ENCODE results near the gene KRT81. TPM values are rescaled to one million over a fixed set of nuclear protein-coding genes. Genes with fewer than 3 reads are reported as not detected.
"Not testable (repeated sequence)": the region's sequence is repeated elsewhere in the genome, so short reads cannot be mapped to it uniquely, and the experiment has no call there.

KRT81 gene
- total RNA-seq, 4 donors from 2014 or later: not detected

DNA sequence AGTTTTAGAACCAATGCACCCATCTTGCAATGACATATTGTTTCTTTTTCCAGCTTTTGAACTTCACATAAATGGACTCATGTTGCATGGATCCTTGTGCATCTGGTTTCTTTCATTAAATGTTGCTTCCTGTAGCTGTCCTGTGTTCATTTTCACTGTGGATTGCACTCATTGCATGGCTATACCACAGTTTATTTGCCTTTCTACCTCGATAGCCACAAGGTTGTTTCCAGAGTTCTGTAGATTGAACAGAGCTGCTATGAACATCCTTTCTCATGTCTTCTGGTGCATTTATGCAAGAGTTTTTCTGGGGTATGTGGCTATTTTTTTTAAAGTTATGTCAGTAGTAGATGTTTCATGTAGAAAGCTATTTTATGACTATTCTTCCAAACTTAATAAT lies 3.5 kb upstream of the KRT81 start:
- Histone ChIP-seq H3K27me3 (peaks cover 0 to 5% (median 5%) of the 10 kb centered on the region in 3 donors), H3K27ac (no peak overlapping the region), H3K36me3 (no peaks in the 10 kb centered on the region), H3K9me3 (no peaks in the 10 kb centered on the region), H3K4me3 (no peak overlapping the region), H3K4me1 (no peaks in the 10 kb centered on the region)
- in situ Hi-C loops (cut with MboI; ENCODE audit: low sequenced_read_pairs in 4 of 4) (no loop called here), intact Hi-C loops (cut with DNase I; ENCODE audit: low total_unique reads) (no loop called here)
- no peak for TF ChIP-seq POLR2A (IDR thresholded peaks at IDR 0.05)
- ATAC-seq (no peak), DNase-seq (no peak)

GRCh38 chr12:52293926-52294325 lies 2.6 kb upstream of the KRT81 start:
- no peak overlapping the region for H3K27ac ChIP-seq
- H3K4me1 ChIP-seq: no peaks in the 10 kb centered on the region
- ATAC-seq: no peak

DNA sequence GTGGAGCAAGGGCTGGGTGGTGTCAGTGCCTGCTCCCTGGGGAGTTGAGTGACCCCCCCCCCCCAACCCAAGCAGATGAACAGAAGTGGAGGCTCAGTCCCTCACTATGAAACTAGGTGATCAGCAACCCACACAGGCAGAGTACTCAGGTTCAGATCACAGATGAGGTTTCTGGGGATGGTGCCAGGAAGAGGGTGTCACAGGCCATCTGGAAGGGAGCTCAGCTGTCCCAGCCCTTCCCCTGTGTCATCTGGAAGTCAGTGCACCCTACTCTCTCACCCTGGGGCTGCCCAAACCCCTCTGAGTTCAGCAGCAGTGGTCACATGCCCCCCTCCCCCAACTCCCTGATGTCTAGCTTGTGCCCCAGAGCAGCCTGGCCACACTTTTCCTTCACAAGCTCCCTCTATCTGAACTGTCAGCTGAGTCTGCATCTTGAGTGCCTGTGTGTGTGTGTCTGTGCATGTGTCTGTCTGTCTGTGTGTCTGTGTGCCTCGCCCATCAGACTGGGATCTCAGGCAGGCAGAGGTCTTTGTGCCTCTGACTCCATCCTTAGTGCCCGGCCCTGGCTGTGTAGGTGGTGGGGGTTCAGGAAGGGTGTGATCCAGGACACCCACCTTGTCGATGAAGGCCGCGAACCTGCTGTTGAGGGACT lies 725 bp downstream of the KRT81 start:
- H3K9me3 ChIP-seq; H3K27ac ChIP-seq; in situ Hi-C loops (cut with MboI; ENCODE audit: low sequenced_read_pairs in 4 of 4); H3K4me3 ChIP-seq; DNase-seq; intact Hi-C loops (cut with DNase I; ENCODE audit: low total_unique reads); H3K36me3 ChIP-seq; ATAC-seq; H3K27me3 ChIP-seq; H3K4me1 ChIP-seq: not testable (repeated sequence)

More at GRCh38 chr12:52293926-52294325, 2.6 kb upstream of the KRT81 start:
- Histone ChIP-seq H3K9me3 (no peaks in the 10 kb centered on the region), H3K36me3 (no peaks in the 10 kb centered on the region), H3K4me3 (no peak overlapping the region), H3K27me3 (peaks cover 0 to 5% (median 5%) of the 10 kb centered on the region in 3 donors)
- intact Hi-C loops (cut with DNase I; ENCODE audit: low total_unique reads): no loop called here
- TF ChIP-seq, protein P1, sequence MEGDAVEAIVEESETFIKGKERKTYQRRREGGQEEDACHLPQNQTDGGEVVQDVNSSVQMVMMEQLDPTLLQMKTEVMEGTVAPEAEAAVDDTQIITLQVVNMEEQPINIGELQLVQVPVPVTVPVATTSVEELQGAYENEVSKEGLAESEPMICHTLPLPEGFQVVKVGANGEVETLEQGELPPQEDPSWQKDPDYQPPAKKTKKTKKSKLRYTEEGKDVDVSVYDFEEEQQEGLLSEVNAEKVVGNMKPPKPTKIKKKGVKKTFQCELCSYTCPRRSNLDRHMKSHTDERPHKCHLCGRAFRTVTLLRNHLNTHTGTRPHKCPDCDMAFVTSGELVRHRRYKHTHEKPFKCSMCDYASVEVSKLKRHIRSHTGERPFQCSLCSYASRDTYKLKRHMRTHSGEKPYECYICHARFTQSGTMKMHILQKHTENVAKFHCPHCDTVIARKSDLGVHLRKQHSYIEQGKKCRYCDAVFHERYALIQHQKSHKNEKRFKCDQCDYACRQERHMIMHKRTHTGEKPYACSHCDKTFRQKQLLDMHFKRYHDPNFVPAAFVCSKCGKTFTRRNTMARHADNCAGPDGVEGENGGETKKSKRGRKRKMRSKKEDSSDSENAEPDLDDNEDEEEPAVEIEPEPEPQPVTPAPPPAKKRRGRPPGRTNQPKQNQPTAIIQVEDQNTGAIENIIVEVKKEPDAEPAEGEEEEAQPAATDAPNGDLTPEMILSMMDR (IDR thresholded peaks at IDR 0.05 in 4 of 5, conservative IDR thresholded peaks at IDR 0.05 in 1 of 5): no peak
- no peak for DNase-seq
- in situ Hi-C loops (cut with MboI; ENCODE audit: low sequenced_read_pairs in 4 of 4): no loop called here

DNA sequence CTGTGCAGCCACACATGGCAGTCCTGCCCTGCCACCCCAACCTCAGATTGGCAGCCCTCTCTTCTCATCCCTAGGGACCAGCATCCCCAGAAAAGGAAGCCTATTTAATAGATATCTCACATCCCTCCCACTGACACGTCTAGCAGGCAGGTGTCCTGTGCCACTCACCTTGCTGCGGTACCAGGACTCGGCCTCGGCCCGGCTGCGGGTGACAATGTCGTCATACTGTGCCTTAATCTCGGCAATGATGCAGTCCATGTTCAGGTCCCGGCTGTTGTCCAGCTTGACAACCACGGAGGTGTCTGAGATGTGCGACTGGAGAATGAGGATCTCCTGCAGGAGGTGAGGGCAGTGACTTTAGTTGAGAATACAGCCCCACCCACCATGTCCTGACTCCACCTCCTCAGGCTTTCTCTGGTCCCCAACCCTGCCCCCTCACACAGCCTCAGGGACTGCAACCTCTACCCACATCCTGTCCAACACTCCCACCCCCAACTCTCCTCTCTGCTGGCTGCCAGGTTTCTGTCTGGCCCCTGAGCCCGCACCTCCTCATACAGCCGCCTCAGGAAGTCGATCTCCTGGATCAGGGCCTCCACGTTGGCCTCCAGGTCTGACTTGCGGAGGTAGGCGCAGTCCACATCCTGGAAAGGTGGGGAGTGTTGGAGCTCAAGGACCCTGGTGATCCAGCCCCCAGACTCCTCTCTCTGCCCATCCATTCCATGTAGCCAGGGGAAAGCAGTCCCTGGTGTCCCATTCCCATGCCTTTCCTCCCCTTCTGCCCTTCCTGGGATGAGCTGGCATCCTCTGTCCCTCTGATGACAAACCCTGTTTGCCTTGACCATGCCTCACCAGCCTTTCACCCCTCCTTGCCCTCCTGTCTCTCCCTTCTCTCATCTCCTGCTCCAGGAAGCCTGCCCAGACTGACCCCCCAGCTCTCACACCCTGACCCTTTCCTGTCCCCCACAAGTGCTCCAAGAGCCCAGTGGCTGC lies 3.2 kb downstream of the KRT81 start:
- in situ Hi-C loops (cut with MboI; ENCODE audit: low sequenced_read_pairs in 4 of 4); ATAC-seq; H3K9me3 ChIP-seq; DNase-seq; H3K4me1 ChIP-seq; intact Hi-C loops (cut with DNase I; ENCODE audit: low total_unique reads); H3K36me3 ChIP-seq; H3K27me3 ChIP-seq; H3K27ac ChIP-seq; H3K4me3 ChIP-seq: not testable (repeated sequence)

DNA sequence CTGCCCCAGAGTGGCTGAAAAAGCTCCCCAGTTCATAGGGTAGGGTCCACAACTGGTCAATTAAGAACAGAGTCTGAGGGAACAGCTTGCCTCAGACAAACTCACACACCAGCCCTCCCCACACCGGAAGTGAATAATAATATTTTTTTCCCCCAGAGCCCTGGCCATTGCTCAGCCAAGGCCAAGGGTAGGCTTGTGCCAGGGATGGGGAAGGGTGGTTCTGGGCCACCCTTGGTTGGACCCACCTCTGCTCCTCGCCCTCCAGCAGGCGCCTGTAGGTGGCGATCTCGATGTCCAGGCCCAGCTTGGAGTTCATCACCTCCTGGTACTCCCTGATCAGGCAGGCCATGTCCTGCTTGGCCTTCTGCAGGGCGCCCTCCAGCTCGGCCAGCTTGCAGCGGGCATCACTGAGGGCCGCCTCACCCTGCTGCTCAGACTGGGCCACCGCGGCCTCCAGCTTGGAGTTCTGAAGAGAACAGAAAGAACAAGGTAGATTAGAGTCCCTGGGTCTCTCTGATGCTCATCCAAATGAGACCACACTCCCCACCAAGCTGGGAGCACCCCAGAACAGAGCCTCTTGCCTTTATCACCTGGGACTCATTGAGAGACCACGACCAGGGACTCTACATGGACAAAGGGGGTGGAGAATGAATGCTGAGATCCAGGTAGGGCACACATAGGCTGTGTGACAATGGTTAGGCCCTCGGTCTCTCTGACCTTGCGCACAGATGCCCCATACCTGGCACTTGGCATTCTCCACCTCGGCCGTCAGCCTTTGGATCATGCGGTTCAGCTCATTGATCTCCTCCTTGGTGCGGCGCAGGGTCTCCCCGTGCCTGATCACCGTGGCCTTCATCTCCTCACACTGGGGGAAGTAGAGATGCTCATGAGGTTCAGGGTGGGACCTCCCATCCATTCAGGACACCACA lies 4.2 kb downstream of the KRT81 start:
- H3K36me3 ChIP-seq; H3K9me3 ChIP-seq; H3K4me1 ChIP-seq; H3K27ac ChIP-seq; H3K4me3 ChIP-seq; in situ Hi-C loops (cut with MboI; ENCODE audit: low sequenced_read_pairs in 4 of 4); DNase-seq; intact Hi-C loops (cut with DNase I; ENCODE audit: low total_unique reads); H3K27me3 ChIP-seq; ATAC-seq: not testable (repeated sequence)

DNA sequence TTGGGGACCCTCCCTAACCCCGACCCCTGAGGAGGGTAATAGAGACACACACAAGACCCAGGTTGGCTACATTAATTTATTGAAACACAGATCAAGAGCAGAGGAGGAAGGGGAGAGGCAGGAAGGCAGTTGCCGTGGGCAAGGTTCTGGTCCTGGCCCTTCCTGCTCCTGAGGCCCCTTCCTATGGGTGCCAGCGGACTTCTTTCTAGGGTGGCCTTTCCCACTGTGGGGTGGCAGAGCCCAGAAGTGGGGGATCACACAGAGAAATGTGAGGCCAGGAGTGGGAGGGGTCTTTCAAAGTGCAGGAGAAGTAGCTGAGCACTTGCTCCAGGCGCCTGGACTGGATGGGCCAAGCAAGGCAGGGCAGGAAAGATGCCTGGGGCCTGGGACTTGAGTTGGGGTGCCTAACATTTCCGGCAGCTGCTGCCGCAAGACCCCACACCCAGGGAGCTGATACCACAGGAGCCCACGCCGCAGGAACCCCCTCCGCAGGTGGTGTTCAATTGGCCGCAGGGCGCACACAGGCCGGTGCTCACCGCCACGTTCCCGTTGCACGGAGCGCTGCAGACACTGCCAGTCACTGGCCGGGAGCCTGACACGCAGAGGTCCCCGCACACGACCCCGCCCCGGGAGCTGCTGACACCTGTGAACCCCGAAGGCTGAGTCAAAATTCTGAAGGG lies 5.3 kb downstream of the KRT81 start:
- ATAC-seq (no peak), DNase-seq (no peak)
- Histone ChIP-seq H3K27ac (no peak overlapping the region), H3K27me3 (no peaks in the 10 kb centered on the region), H3K4me3 (no peak overlapping the region), H3K36me3 (no peaks in the 10 kb centered on the region), H3K9me3 (no peaks in the 10 kb centered on the region), H3K4me1 (peaks cover 2 to 5% of the 10 kb centered on the region in 2 donors)
- intact Hi-C loops (cut with DNase I; ENCODE audit: low total_unique reads): no loop called here
- in situ Hi-C loops (cut with MboI; ENCODE audit: low sequenced_read_pairs in 4 of 4): no loop called here
- TF ChIP-seq, protein P1 (IDR thresholded peaks at IDR 0.05 in 4 of 5, conservative IDR thresholded peaks at IDR 0.05 in 1 of 5): no peak
- TF ChIP-seq POLR2A (IDR thresholded peaks at IDR 0.05): no peak
